Brain pericyte (primary cell): Measurements from ENCODE around the gene ENO2.
"Not testable (repeated sequence)": the region's sequence is repeated elsewhere in the genome, so short reads cannot be mapped to it uniquely, and the experiment has no call there.

Experiments
- DNase-seq: peaks from one replicate; pipeline ENCODE4 v3.0.0-alpha.2; 2012; ENCODE audit warnings: low read depth, low spot score

Gene ENO2

GRCh38 chr12:6914246-6914946, at the start of gene ENO2:
Gene ENO2, plus strand, starts transcription at chr12:6914580. Its CDS starts 1,253 bp downstream, at chr12:6915833.
- no peak for DNase-seq

DNA sequence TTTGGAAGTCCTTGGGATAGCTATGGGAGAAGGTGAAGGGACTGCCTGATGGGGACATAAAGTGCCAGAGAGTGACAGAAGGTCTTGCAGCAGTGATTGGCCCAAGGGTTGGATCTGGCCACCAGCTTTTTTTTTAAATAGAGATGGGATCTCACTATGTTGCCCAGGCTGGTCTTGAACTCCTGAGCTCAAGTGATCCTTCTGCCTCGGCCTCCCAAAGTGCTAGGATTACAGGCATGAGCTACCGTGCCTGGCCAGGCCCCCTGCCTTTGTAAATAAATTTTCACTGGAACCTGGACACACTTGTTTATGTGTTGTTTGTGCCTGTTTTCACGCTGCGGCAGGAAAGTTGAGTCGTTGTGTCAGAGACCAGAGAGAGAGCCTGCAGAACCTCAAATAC, 49.1 kb upstream of the ENO2 start:
- DNase-seq, result not testable (repeated sequence)

DNA sequence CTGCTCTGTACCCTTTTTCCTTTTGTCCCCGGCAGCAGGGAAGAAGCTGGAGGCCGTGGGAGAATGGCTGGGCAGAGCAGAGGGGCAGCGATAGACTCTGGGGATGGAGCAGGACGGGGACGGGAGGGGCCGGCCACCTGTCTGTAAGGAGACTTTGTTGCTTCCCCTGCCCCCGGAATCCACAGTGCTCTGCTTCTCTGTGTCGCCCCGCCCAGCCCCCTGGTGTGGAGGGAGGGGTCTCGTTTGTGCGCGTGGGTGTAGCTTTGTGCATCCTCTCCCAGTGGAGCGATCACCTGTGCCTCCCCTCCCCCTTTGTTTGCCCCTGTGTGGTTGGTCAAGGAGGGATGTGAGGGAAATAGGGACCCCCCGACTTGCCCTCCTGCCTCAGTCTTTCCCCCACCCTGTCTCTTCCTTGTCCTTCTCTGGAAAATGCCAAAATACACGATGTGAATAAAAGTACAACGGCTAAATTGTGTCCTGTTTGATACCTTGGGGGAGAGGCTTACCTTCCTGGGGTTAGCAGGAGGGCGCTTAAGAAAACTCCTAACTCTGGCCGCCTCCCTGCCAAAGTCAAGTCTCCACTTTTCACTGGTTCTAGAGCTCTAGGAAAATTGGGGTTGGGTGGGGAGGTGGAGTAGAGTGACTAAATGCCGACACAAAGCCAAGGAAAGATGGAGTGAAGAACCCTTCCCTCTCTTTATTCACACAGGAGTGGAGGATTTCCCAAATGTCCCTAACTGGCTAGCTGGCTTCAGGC, 48.0 kb upstream of the ENO2 start:
- no peak for DNase-seq

DNA sequence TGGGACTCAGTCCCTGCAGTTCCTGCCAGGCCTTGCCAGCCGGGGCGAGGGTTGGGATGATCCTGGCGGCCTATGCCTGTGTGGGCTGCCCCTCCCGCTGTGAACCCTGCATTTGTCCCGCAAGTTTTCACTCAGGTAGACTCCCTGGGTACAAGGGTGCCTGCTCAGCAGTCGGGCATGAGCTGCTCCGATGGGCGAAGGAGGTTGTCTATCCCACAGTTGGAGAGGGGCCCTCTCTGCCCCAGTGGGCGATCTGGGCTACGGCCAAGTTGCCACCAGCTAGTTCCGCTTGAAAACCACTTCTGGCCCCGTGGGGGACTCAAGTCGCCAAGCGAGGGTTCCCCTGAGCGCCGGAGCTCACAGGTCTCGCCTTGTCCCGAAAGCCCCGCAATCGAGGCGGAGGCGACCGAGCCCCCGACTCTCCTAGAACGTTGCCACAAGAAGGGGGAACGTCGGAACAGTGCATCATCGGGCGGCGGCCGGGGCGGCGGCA, 47.4 kb upstream of the ENO2 start:
- DNase-seq, result no peak

GRCh38 chr12:6867413-6868210, 46.8 kb upstream of the ENO2 start, which contains the start of gene TPI1:
Gene TPI1, plus strand, starts transcription at chr12:6867531. Its CDS starts 36 bp downstream, at chr12:6867567.
- DNase-seq, result no peak

- no peak for DNase-seq
Measured at GRCh38 chr12:6868211-6869048, 46.0 kb upstream of the ENO2 start.

GRCh38 chr12:6869049-6870021, 45.0 kb upstream of the ENO2 start:
- DNase-seq, result no peak

DNA sequence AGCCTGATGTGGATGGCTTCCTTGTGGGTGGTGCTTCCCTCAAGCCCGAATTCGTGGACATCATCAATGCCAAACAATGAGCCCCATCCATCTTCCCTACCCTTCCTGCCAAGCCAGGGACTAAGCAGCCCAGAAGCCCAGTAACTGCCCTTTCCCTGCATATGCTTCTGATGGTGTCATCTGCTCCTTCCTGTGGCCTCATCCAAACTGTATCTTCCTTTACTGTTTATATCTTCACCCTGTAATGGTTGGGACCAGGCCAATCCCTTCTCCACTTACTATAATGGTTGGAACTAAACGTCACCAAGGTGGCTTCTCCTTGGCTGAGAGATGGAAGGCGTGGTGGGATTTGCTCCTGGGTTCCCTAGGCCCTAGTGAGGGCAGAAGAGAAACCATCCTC, 44.1 kb upstream of the ENO2 start:
- not testable (repeated sequence) for DNase-seq

DNA sequence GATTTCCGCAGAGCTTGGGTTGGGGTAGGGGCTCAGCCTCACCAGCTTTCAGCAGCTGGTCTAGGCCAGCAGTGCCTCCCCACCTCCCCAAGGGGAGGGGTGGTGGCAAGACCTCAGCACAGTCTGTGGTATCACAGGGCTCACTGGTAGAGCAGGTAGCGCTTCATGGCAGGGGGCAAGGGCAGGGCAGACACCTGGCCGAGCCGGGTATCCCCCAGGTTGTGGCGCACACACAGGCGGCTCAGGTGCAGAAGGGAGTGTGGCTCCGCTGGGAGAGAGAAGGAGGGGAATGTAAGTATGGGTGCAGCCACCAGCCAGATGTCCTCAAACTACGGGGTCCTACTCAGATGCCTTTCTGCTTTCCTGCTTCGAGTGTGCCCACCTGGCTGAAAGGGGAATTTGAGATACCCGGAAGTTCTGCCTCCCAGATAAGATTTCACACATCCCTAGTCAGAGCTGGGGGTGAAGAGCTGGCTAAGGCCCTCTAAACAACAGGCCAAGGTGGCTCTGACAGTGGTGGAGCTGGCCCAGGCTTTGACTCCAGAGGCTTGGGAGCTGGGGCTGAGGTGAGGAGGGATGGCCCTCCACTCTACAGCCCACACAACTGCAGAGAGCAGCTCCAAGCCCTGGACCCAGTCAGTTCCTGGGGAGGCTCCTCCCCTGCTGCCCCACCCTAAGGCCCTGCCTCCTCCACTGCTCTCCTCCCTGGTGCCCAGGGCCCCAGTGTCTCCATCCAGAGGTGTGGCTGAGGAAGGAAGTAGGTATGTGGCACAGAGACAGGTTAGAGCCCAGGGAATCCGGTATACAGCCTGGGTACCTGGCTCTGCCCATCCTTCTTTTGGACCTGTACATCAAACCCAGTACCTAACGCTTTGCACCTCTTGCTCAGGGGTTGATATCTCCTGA, 43.1 kb upstream of the ENO2 start:
- DNase-seq, result no peak

DNA sequence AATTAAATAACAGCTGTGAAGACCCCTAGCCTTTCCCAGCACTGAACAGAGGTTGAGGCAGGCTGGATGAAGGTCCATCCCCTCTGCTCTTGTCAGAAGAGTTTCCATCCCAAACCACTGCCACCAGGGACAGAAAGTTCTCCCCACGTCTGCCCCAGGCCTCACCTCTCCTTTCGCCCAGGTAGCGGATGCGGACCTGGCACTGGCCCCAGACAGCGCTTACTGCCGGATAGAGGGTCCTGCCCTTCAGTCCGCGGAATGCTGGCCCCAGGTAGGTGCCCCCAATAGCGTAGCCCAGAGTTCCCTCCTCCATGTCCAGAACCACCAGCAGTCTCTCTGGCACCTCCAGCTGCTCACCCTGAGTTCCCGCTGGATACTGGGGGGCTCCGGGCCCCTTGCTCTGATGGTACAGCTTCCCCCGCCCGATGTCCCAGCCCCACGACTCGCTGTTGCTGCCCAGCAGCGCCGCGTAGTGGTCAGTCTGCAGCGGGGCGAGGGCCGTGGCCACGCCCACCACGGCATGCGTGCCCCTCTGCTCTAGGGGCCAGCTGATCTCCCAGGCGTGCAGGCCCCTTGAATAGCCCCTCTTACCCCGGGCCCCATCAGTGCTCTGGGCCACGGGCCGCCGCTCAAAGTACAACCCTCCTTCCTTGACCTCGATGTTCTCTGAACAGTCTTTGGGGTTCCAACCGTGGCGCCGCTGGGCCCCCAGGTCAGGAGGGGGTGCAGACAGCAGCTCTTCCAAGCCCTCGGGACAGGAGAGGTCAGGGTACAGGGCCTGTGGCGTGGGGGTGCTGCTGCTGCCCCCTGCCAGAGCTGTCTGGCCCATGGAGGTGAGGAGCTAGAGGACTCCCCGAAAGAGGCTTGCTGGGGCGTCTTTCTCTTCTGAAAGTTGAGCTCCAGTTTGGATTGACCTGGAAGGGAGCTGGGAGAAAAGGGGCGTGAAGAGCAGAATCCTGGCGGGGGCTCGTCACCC, 42.0 kb upstream of the ENO2 start:
- no peak for DNase-seq

- peak; percentile 82 for DNase-seq
Measured at GRCh38 chr12:6873094-6874014, 41.0 kb upstream of the ENO2 start, which contains the start of gene SPSB2. Gene SPSB2, minus strand, starts transcription at chr12:6873303. Its CDS starts 402 bp downstream, at chr12:6872901.

DNA sequence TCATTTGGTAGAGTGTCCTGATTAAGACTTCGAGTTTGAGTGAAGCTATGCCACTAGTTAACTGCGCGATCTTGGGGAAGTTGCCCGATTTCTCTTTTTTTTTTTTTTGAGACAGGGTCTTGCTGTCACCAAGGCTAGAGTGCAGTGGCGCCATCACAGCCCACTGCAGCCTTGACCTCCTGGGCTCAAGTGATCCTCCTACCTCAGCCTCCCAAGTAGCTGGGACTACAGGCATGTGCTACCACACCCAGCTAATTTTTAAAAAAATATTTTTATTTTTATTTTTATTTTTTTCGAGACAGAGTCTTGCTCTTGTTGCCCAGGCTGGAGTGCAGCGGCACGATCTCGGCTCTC, 40.4 kb upstream of the ENO2 start:
- DNase-seq, result not testable (repeated sequence)

DNA sequence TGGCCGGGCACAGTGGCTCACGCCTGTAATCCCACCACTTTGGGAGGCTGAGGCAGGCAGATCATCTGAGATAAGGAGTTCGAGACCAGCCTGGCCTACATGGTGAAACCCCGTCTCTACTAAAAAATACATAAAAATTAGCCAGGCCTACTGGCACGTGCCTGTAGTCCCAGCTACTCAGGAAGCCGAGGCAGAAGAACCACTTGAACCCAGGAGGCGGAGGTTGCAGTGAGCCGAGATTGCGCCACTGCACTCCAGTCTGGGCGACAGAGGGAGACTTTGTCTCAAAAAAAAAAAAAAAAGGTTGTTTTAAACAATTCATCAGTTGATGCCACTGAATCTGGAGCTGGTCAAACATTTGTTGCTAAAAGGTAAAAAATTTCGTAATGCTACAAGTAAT, 34.6 kb upstream of the ENO2 start:
- not testable (repeated sequence) for DNase-seq

GRCh38 chr12:6883252-6883651, 31.1 kb upstream of the ENO2 start:
- DNase-seq, result no peak

DNA sequence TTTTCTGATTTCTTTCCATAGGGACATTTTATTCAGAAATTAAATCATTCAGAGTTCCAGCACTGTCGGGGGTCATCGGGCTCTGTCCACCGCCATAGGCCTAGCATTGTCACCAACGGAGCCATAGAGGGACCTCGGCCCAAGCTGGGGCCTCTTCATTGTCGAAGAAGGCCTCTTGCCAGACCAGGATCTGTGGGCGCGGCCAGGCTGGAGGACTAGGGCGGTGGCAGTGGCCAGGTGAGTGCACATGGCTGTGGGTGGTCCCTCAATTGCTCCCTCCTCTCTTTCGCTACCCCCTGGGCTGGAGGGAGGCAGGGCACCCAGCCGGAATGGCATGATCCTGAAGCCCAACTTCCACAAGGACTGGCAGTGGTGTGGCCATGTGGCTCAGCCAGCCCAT, 30.7 kb upstream of the ENO2 start:
- DNase-seq, result no peak

GRCh38 chr12:6884539-6884938, 29.8 kb upstream of the ENO2 start:
- no peak for DNase-seq
